GM23338 (cell line): ENCODE measurements around the gene TERT. TPM values are rescaled to one million over a fixed set of nuclear protein-coding genes. Genes with fewer than 3 reads are reported as not detected.

ENCODE experiments used
- ATAC-seq: fragments of 200-7000 bp; cut with Tn5 transposase; 3 replicates; pipeline ENCODE4 v1.9.1; 2020
- DNase-seq: peaks from one replicate; pipeline ENCODE4 v3.0.0-alpha.2; 2015; ENCODE audit warnings: low spot score
- H2AFZ ChIP-seq: fragments of 200-600 bp; sonication (generic); 2 replicates; pipeline ENCODE4 v1.8.0; 2016; ENCODE audit warnings: antibody characterized with exemption, mild to moderate bottlenecking, moderate library complexity
- H3F3A ChIP-seq: fragments of 200-600 bp; sonication (generic); replicated peaks from 2 replicates; pipeline ENCODE4 v1.8.0; 2017; ENCODE audit warnings: antibody characterized with exemption, mixed run types, low read depth
- H3K27ac ChIP-seq: fragments of 200-600 bp; sonication (generic); 2 replicates; pipeline ENCODE4 v1.6.1; 2016; ENCODE audit warnings: low read depth
- H3K27me3 ChIP-seq: fragments of 200-600 bp; sonication (generic); 2 replicates; pipeline ENCODE4 v1.8.0; 2016; ENCODE audit warnings: mild to moderate bottlenecking, mixed run types, moderate library complexity; ENCODE audit not compliant: insufficient read depth
- H3K36me3 ChIP-seq: fragments of 200-600 bp; sonication (generic); 2 replicates; pipeline ENCODE4 v1.8.0; 2016; ENCODE audit warnings: mild to moderate bottlenecking; ENCODE audit not compliant: insufficient read depth
- H3K4me1 ChIP-seq: fragments of 200-600 bp; sonication (generic); 2 replicates; pipeline ENCODE4 v1.8.0; 2016; ENCODE audit warnings: mild to moderate bottlenecking, moderate library complexity; ENCODE audit not compliant: insufficient read depth
- H3K4me2 ChIP-seq: fragments of 200-600 bp; sonication (generic); 2 replicates; pipeline ENCODE4 v1.7.1; 2017; ENCODE audit warnings: mixed run types
- H3K4me3 ChIP-seq: fragments of 200-600 bp; sonication (generic); 2 replicates; pipeline ENCODE4 v1.6.1; 2016; ENCODE audit warnings: mixed run types
- H3K79me2 ChIP-seq: fragments of 200-600 bp; sonication (generic); replicated peaks from 2 replicates; pipeline ENCODE4 v1.8.0; 2017; ENCODE audit warnings: mild to moderate bottlenecking; ENCODE audit not compliant: insufficient read depth
- H3K9me2 ChIP-seq: fragments of 200-600 bp; sonication (generic); 2 replicates; pipeline ENCODE4 v1.8.0; 2017; ENCODE audit not compliant: insufficient read depth
- H4K20me1 ChIP-seq: fragments of 200-600 bp; sonication (generic); replicated peaks from 2 replicates; pipeline ENCODE4 v1.8.0; 2017; ENCODE audit warnings: mild to moderate bottlenecking; ENCODE audit not compliant: insufficient read depth
- H3K27ac Mint-ChIP-seq: 2 replicates; pipeline ENCODE4 v1.8.0; 2020; ENCODE audit warnings: inconsistent platforms, mild to moderate bottlenecking, moderate library complexity, mixed read lengths
- H3K27me3 Mint-ChIP-seq: 3 replicates; pipeline ENCODE4 v1.8.0; 2022; ENCODE audit warnings: low read depth, mild to moderate bottlenecking, moderate library complexity, mixed read lengths, inconsistent platforms; ENCODE audit not compliant: insufficient read depth, poor library complexity
- H3K36me3 Mint-ChIP-seq: 3 replicates; pipeline ENCODE4 v1.8.0; 2021; ENCODE audit warnings: low read depth, mild to moderate bottlenecking, inconsistent platforms, moderate library complexity, mixed read lengths
- H3K4me1 Mint-ChIP-seq: 3 replicates; pipeline ENCODE4 v1.8.0; 2020; ENCODE audit warnings: mild to moderate bottlenecking, inconsistent platforms, mixed read lengths
- H3K4me3 Mint-ChIP-seq: 3 replicates; pipeline ENCODE4 v1.8.0; 2021; ENCODE audit warnings: moderate library complexity, mild to moderate bottlenecking, inconsistent platforms, mixed read lengths
- H3K9me3 Mint-ChIP-seq: 3 replicates; pipeline ENCODE4 v1.8.0; 2020; ENCODE audit warnings: moderate library complexity, mild to moderate bottlenecking, inconsistent platforms, mixed read lengths
- CREB1 ChIP-seq: fragments of 250-450 bp; sonication (Bioruptor Pico); IDR thresholded peaks from 2 replicates; pipeline ENCODE4 v1.5.0; 2020; ENCODE audit warnings: low read depth, mild to moderate bottlenecking, moderate library complexity
- ETS1 ChIP-seq: IDR thresholded peaks from 2 replicates; pipeline ENCODE4 v1.6.1; 2016; ENCODE audit warnings: antibody characterized with exemption
- EZH2 ChIP-seq: fragments of 200-600 bp; sonication (generic); IDR thresholded peaks from one replicate; pipeline ENCODE4 v1.8.0; 2017; ENCODE audit warnings: antibody characterized with exemption, mild to moderate bottlenecking, low read depth; ENCODE audit not compliant: unreplicated experiment
- EZH2phosphoT487 ChIP-seq: fragments of 200-600 bp; sonication (generic); IDR thresholded peaks from one replicate; pipeline ENCODE4 v1.8.1; 2018; ENCODE audit warnings: antibody characterized with exemption; ENCODE audit not compliant: unreplicated experiment
- JUNB ChIP-seq: IDR thresholded peaks from one replicate; pipeline ENCODE4 v1.6.1; 2016; ENCODE audit warnings: antibody characterized with exemption; ENCODE audit not compliant: unreplicated experiment
- NANOG ChIP-seq: IDR thresholded peaks from 2 replicates; pipeline ENCODE4 v1.6.1; 2016; ENCODE audit warnings: antibody characterized with exemption, borderline replicate concordance
- STAT1 ChIP-seq: IDR thresholded peaks from one replicate; pipeline ENCODE4 v1.6.1; 2016; ENCODE audit warnings: antibody characterized with exemption; ENCODE audit not compliant: unreplicated experiment
- ZNF114 ChIP-seq: fragments of 250-450 bp; sonication (Bioruptor Pico); IDR thresholded peaks from 2 replicates; pipeline ENCODE4 v1.5.0; 2020; ENCODE audit warnings: mild to moderate bottlenecking, moderate library complexity
- polyA plus RNA-seq: library from polyadenylated mRNA; unstranded; fragments of >200 nt; fragmentation: Nextera tagmentation; extraction: Ambion mirVana; gene quantifications from 2 replicates; pipeline ENCODE4 v1.2.1, GENCODE V29; 2016
- total RNA-seq: library from RNA; depleted of rRNA; stranded (reverse); fragments of >200 nt; shearing (Covaris generic); gene quantifications from 2 replicates; pipeline ENCODE4 v1.2.3, GENCODE V29; 2014
- TF ChIP-seq, protein P1 (sequence below): IDR thresholded peaks from one replicate; pipeline ENCODE4 v1.6.1; 2018; ENCODE audit warnings: antibody characterized with exemption; ENCODE audit not compliant: unreplicated experiment
- TF ChIP-seq, protein P2 (sequence below), 2 experiments: fragments of 200-600 bp in 1 of 2; sonication (generic) in 1 of 2; conservative IDR thresholded peaks; 2 replicates each; pipeline versions ENCODE4 v1.5.1 to v1.6.1; 2016 to 2017; ENCODE audit warnings: antibody characterized with exemption in 2 of 2, low read depth in 2 of 2, mild to moderate bottlenecking in 2 of 2, moderate library complexity in 1 of 2

Gene TERT
- total and polyA plus RNA-seq, 2 experiments from 2014 or later = 9.8 to 46.4 TPM

DNA sequence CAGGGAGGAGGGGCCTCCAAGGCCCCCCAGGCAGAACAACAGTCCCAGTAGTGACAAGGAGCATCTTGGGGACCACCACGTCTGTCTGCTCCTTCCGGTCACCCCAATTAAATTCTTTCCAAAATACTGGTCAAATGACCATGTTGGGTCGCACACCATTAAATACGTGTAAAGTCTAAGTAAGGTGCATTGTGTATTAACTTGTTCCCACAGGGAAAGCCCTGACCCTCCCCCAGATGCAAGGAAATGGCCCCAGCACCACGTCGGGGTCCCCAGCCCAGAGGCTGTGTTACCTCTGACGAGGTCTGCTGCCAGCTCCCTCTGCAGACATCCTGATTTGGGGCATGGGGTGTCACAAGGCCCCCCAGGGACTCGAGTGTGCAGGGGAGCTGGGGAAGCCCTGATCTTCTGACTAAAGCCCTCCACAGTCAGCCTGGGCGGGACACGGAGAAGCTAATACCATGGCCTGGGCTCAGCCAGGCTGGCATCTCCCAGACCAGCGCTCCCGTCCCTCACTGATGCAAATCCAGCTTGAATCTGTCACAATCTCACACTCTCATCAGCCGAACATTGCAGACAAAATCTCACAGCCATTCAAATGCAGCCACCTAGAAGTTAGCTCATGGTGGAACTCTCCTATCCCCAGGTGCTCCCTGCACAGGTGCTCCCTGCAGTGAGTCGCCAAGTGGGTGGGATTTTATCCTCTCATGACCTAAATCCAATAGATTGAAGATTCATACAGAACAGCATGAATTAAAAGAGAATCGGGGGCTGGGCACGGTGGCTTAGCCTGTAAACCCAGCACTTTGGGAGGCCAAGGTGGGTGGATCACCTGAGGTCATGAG, 13.6 kb downstream of the TERT start:
- Mint-ChIP-seq H3K4me3 (no peak overlapping the region), H3K4me1 (no peaks in the 10 kb centered on the region), H3K27ac (no peak overlapping the region), H3K9me3 (no peaks in the 10 kb centered on the region; the same call in 2 of the 3 replicates), H3K36me3 (peaks cover 16% of the 10 kb centered on the region), H3K27me3 (peaks cover 15% of the 10 kb centered on the region)
- Histone ChIP-seq H4K20me1 (no peaks in the 10 kb centered on the region), H3K4me1 (no peaks in the 10 kb centered on the region), H3K79me2 (peaks cover 22% of the 10 kb centered on the region), H2AFZ (no peak overlapping the region), H3K27ac (no peak overlapping the region), H3K36me3 (no peaks in the 10 kb centered on the region), H3K27me3 (no peaks in the 10 kb centered on the region), H3F3A (no peaks in the 10 kb centered on the region), H3K4me2 (no peak overlapping the region), H3K4me3 (no peak overlapping the region), H3K9me2 (no peaks in the 10 kb centered on the region)
- ATAC-seq = no peak
- no peak for DNase-seq
- no peak for TF ChIP-seq NANOG
- no peak for TF ChIP-seq ETS1
- TF ChIP-seq, protein P1, sequence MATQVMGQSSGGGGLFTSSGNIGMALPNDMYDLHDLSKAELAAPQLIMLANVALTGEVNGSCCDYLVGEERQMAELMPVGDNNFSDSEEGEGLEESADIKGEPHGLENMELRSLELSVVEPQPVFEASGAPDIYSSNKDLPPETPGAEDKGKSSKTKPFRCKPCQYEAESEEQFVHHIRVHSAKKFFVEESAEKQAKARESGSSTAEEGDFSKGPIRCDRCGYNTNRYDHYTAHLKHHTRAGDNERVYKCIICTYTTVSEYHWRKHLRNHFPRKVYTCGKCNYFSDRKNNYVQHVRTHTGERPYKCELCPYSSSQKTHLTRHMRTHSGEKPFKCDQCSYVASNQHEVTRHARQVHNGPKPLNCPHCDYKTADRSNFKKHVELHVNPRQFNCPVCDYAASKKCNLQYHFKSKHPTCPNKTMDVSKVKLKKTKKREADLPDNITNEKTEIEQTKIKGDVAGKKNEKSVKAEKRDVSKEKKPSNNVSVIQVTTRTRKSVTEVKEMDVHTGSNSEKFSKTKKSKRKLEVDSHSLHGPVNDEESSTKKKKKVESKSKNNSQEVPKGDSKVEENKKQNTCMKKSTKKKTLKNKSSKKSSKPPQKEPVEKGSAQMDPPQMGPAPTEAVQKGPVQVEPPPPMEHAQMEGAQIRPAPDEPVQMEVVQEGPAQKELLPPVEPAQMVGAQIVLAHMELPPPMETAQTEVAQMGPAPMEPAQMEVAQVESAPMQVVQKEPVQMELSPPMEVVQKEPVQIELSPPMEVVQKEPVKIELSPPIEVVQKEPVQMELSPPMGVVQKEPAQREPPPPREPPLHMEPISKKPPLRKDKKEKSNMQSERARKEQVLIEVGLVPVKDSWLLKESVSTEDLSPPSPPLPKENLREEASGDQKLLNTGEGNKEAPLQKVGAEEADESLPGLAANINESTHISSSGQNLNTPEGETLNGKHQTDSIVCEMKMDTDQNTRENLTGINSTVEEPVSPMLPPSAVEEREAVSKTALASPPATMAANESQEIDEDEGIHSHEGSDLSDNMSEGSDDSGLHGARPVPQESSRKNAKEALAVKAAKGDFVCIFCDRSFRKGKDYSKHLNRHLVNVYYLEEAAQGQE = no peak
- TF ChIP-seq, protein P2, sequence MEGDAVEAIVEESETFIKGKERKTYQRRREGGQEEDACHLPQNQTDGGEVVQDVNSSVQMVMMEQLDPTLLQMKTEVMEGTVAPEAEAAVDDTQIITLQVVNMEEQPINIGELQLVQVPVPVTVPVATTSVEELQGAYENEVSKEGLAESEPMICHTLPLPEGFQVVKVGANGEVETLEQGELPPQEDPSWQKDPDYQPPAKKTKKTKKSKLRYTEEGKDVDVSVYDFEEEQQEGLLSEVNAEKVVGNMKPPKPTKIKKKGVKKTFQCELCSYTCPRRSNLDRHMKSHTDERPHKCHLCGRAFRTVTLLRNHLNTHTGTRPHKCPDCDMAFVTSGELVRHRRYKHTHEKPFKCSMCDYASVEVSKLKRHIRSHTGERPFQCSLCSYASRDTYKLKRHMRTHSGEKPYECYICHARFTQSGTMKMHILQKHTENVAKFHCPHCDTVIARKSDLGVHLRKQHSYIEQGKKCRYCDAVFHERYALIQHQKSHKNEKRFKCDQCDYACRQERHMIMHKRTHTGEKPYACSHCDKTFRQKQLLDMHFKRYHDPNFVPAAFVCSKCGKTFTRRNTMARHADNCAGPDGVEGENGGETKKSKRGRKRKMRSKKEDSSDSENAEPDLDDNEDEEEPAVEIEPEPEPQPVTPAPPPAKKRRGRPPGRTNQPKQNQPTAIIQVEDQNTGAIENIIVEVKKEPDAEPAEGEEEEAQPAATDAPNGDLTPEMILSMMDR (conservative IDR thresholded peaks at IDR 0.05; ENCODE audit: low read depth in 2 of 2) = no peak
- no peak for TF ChIP-seq EZH2phosphoT487
- no peak for TF ChIP-seq CREB1 (CRISPR knock-in tag)
- TF ChIP-seq STAT1 = no peak
- no peak for TF ChIP-seq ZNF114 (CRISPR knock-in tag)
- no peak for TF ChIP-seq EZH2
- TF ChIP-seq JUNB = no peak
